ENCODE results near the gene ACSF2.
A peak's percentile ranks its signal among the peaks of the same experiment; 100 is the strongest.

GRCh38 chr17:50426814-50427787 is 1.1 kb downstream of the ACSF2 start:
- TF ChIP-seq CTCF (IDR thresholded peaks at IDR 0.05) (peak; percentile 82), POLR2AphosphoS5 (IDR thresholded peaks at IDR 0.05; ENCODE audit: low read depth, low read length) (no peak)

Data from Panc1 (cell line).